HCT116 (cell line): ENCODE data around the gene BAHD1. TPM values are rescaled to one million over a fixed set of nuclear protein-coding genes. Genes with fewer than 3 reads are reported as not detected.

Source experiments
- ATAC-seq: fragments of 200-7000 bp; cut with Tn5 transposase; 2 replicates; pipeline ENCODE4 v1.9.1; 2020; ENCODE audit warnings: mild to moderate bottlenecking, moderate library complexity
- BruUV-seq: library from RNA; stranded (reverse); fragments of 400-500 nt; replicated peaks from 2 replicates; lab custom pipeline; 2021; lab: Mats Ljungman, UMichigan
- CTCF ChIA-PET: fragments of 300-600 bp; sonication (Branson Sonifier 250); formaldehyde crosslinking; loops from one replicate; lab custom pipeline; 2021; ENCODE audit warnings: antibody characterized with exemption; lab: Charles Lee
- POLR2A ChIA-PET: fragments of 300-600, 350-600 bp; sonication (Branson Sonifier 250); formaldehyde crosslinking; loops from one replicate; lab custom pipeline; 2021; ENCODE audit warnings: antibody characterized with exemption; lab: Charles Lee
- RAD21 ChIA-PET, 2 experiments: fragments of 300-600 bp; sonication (Branson Sonifier 250); formaldehyde crosslinking; loops; one replicate each; lab custom pipeline; 2023; ENCODE audit warnings: low total read pairs in 2 of 2; ENCODE audit not compliant: uncharacterized antibody in 2 of 2, unreplicated experiment in 2 of 2, low non-redundant PET in 1 of 2; lab: Charles Lee
- DNase-seq: peaks from one replicate; pipeline ENCODE4 v3.0.0-alpha.2; 2010; ENCODE audit warnings: low read depth, low spot score
- H2AFZ ChIP-seq: fragments of 200-600 bp; shearing (Covaris generic), sonication (generic); 2 replicates; pipeline ENCODE4 v1.6.1; 2017; ENCODE audit warnings: low read depth, mixed run types, mixed read lengths, antibody characterized with exemption, low read length; ENCODE audit not compliant: poor library complexity, severe bottlenecking
- H3K27ac ChIP-seq: 2 replicates; pipeline ENCODE4 v1.5.1; 2012; ENCODE audit warnings: low read depth, low read length
- H3K27me3 ChIP-seq: fragments of 200-600 bp; sonication (generic); 2 replicates; pipeline ENCODE4 v1.6.1; 2016; ENCODE audit warnings: mixed run types, low read length, mixed read lengths; ENCODE audit not compliant: insufficient read depth
- H3K36me3 ChIP-seq, 2 experiments: fragments of 200-500 bp in 1 of 2; fragments of 200-600 bp in 1 of 2; sonication (Bioruptor generic) in 1 of 2; sonication (generic) in 1 of 2; 2 replicates each; pipeline versions ENCODE4 v1.5.1 to v1.6.1; 2014 to 2016; ENCODE audit warnings: low read length in 2 of 2, inconsistent platforms in 1 of 2, mixed read lengths in 1 of 2, mixed run types in 1 of 2; ENCODE audit not compliant: insufficient read depth in 2 of 2, control insufficient read depth in 1 of 2
- H3K4me1 ChIP-seq, 2 experiments: fragments of 200-600 bp in 1 of 2; sonication (generic) in 1 of 2; 2 replicates each; pipeline versions ENCODE4 v1.5.1 to v1.6.1; 2012 to 2017; ENCODE audit warnings: low read length in 2 of 2, inconsistent platforms in 1 of 2, mild to moderate bottlenecking in 1 of 2, mixed read lengths in 1 of 2, mixed run types in 1 of 2, moderate library complexity in 1 of 2; ENCODE audit not compliant: insufficient read depth in 2 of 2, control insufficient read depth in 1 of 2
- H3K4me2 ChIP-seq: fragments of 200-600 bp; sonication (generic); 2 replicates; pipeline ENCODE4 v1.6.1; 2017; ENCODE audit warnings: mixed run types, low read length, mixed read lengths
- H3K4me3 ChIP-seq, 2 experiments: fragments of 200-600 bp in 1 of 2; sonication (generic) in 1 of 2; replicated peaks in 1 of 2; 2 replicates each; pipeline ENCODE4 v1.5.1; 2011 to 2016; ENCODE audit warnings: low read length in 2 of 2, control low read depth in 1 of 2, low read depth in 1 of 2, mild to moderate bottlenecking in 1 of 2, mixed read lengths in 1 of 2, mixed run types in 1 of 2
- H3K79me2 ChIP-seq: fragments of 200-600 bp; sonication (generic); 2 replicates; pipeline ENCODE4 v1.6.1; 2017; ENCODE audit warnings: mild to moderate bottlenecking, mixed run types, low read length, moderate library complexity, mixed read lengths; ENCODE audit not compliant: insufficient read depth
- H3K9ac ChIP-seq: fragments of 200-600 bp; sonication (generic); 2 replicates; pipeline ENCODE4 v1.6.1; 2016; ENCODE audit warnings: low read length, mixed read lengths
- H3K9me2 ChIP-seq: fragments of 200-600 bp; sonication (generic), shearing (Covaris generic); 2 replicates; pipeline ENCODE4 v1.6.1; 2017; ENCODE audit warnings: mixed run types, mild to moderate bottlenecking, moderate library complexity; ENCODE audit not compliant: insufficient read depth
- H3K9me3 ChIP-seq, 2 experiments: fragments of 200-500 bp in 1 of 2; fragments of 200-600 bp in 1 of 2; sonication (Bioruptor generic) in 1 of 2; sonication (generic) in 1 of 2; 2 replicates each; pipeline ENCODE4 v1.6.1; 2014 to 2017; ENCODE audit warnings: low read length in 2 of 2, mixed read lengths in 2 of 2, inconsistent platforms in 1 of 2, low read depth in 1 of 2, mild to moderate bottlenecking in 1 of 2, mixed run types in 1 of 2, moderate library complexity in 1 of 2; ENCODE audit not compliant: control insufficient read depth in 1 of 2, insufficient read depth in 1 of 2
- H4K20me1 ChIP-seq: fragments of 200-600 bp; sonication (generic), shearing (Covaris generic); 2 replicates; pipeline ENCODE4 v1.6.1; 2017; ENCODE audit warnings: mixed run types, mild to moderate bottlenecking, moderate library complexity; ENCODE audit not compliant: insufficient read depth
- ATF3 ChIP-seq: IDR thresholded peaks from 2 replicates; pipeline ENCODE4 v1.6.1; 2012
- CBX3 ChIP-seq: IDR thresholded peaks from 2 replicates; pipeline ENCODE4 v1.6.1; 2012; ENCODE audit warnings: low read depth
- CTCF ChIP-seq, 3 experiments: fragments of 200-600 bp in 1 of 3; sonication (generic) in 1 of 3; IDR thresholded peaks in 2 of 3; conservative IDR thresholded peaks in 1 of 3; 2 replicates each; pipeline ENCODE4 v1.5.1; 2012 to 2017; ENCODE audit warnings: low read depth in 2 of 3, low read length in 2 of 3, antibody characterized with exemption in 1 of 3, borderline replicate concordance in 1 of 3, control low read depth in 1 of 3, mild to moderate bottlenecking in 1 of 3, mixed read lengths in 1 of 3, mixed run types in 1 of 3, moderate library complexity in 1 of 3; ENCODE audit not compliant: insufficient read depth in 1 of 3
- EGR1 ChIP-seq: IDR thresholded peaks from 2 replicates; pipeline ENCODE4 v1.6.1; 2012; ENCODE audit warnings: low read depth
- EZH2 ChIP-seq: fragments of 200-600 bp; sonication (generic); IDR thresholded peaks from 2 replicates; pipeline ENCODE4 v1.6.1; 2017; ENCODE audit warnings: antibody characterized with exemption, mixed run types
- MAX ChIP-seq: IDR thresholded peaks from 2 replicates; pipeline ENCODE4 v1.6.1; 2012
- POLR2AphosphoS5 ChIP-seq: IDR thresholded peaks from 2 replicates; pipeline ENCODE4 v1.6.1; 2011; ENCODE audit warnings: mild to moderate bottlenecking, low read depth, low read length, moderate library complexity
- RAD21 ChIP-seq: IDR thresholded peaks from 2 replicates; pipeline ENCODE4 v1.6.1; 2012; ENCODE audit warnings: low read depth, mild to moderate bottlenecking
- SP1 ChIP-seq: IDR thresholded peaks from 2 replicates; pipeline ENCODE4 v1.6.1; 2012; ENCODE audit warnings: low read depth
- SRF ChIP-seq: IDR thresholded peaks from 2 replicates; pipeline ENCODE4 v1.6.1; 2012; ENCODE audit warnings: low read depth
- TCF7L2 ChIP-seq: IDR thresholded peaks from 2 replicates; pipeline ENCODE4 v1.7.0; 2011; ENCODE audit warnings: borderline replicate concordance, inconsistent platforms; ENCODE audit not compliant: insufficient read depth, insufficient read length; ENCODE audit errors: extremely low read depth
- YY1 ChIP-seq: IDR thresholded peaks from 2 replicates; pipeline ENCODE4 v1.6.1; 2011; ENCODE audit warnings: low read length, low read depth, moderate library complexity, mild to moderate bottlenecking; ENCODE audit not compliant: insufficient replicate concordance; ENCODE audit errors: extremely low read depth
- ZBTB33 ChIP-seq: IDR thresholded peaks from 2 replicates; pipeline ENCODE4 v1.6.1; 2011; ENCODE audit warnings: mild to moderate bottlenecking, low read length, moderate library complexity; ENCODE audit not compliant: insufficient replicate concordance; ENCODE audit errors: extremely low read depth
- intact Hi-C: fragments of 100-400 bp; cut with micrococcal nuclease; formaldehyde crosslinking; loops from 2 replicates; pipeline ENCODE4 v1.10.0; 2022
- total RNA-seq: library from RNA; stranded (reverse); gene quantifications from one replicate; pipeline ENCODE4 v1.2.1, GENCODE V29; 2021; ENCODE audit not compliant: unreplicated experiment

BAHD1 gene
- total RNA-seq, 1 experiment from 2014 or later: 25.0 TPM

- ATAC-seq (no peak), DNase-seq (no peak)
- ChIA-PET POLR2A (no interaction called here), CTCF (interaction anchor here (0.7 kb wide), 1 partner anchor 59 kb away, joined by 3 read pairs; the partner anchor contains the start of gene CCDC9B), RAD21 (no interaction called here)
- TF ChIP-seq ATF3: no peak
- H2AFZ ChIP-seq: no peak overlapping the region
- H3K4me3 ChIP-seq: no peak overlapping the region
- no peaks in the 10 kb centered on the region for H3K27me3 ChIP-seq
- H4K20me1 ChIP-seq: no peaks in the 10 kb centered on the region
- no peaks in the 10 kb centered on the region for H3K36me3 ChIP-seq
- BruUV-seq: no TSS peak
- no peak overlapping the region for H3K27ac ChIP-seq
- intact Hi-C loops: no loop called here
- H3K4me2 ChIP-seq: no peak overlapping the region
- H3K9ac ChIP-seq: no peak overlapping the region
- no peaks in the 10 kb centered on the region for H3K9me3 ChIP-seq
- H3K9me2 ChIP-seq: no peaks in the 10 kb centered on the region
- no peaks in the 10 kb centered on the region for H3K79me2 ChIP-seq
- H3K4me1 ChIP-seq: no peaks in the 10 kb centered on the region
These were observed 41.4 kb upstream of the BAHD1 start for GRCh38 chr15:40399370-40399769.

- intact Hi-C loops: no loop called here
- Histone ChIP-seq H4K20me1 (no peaks in the 10 kb centered on the region), H3K9ac (peak within 1 kb of the TSS; percentile 97), H3K4me1 (peaks cover 4 to 16% of the 10 kb centered on the region in 2 experiments; a peak in 3 of 4 replicates), H3K36me3 (peaks cover 15 to 18% of the 10 kb centered on the region in 2 experiments; a peak in 2 of 4 replicates), H3K27me3 (no peaks in the 10 kb centered on the region), H3K9me2 (no peaks in the 10 kb centered on the region), H3K4me2 (peak within 1 kb of the TSS; percentile 83), H3K27ac (peak within 1 kb of the TSS; percentile 65), H2AFZ (peak within 1 kb of the TSS; percentile 86), H3K79me2 (peaks cover 27% of the 10 kb centered on the region), H3K4me3 (peak within 1 kb of the TSS; percentile 83 to 97), H3K9me3 (no peaks in the 10 kb centered on the region)
- ChIA-PET CTCF (interaction anchor here (1.0 to 2.1 kb wide), 3 partner anchors 16 to 67 kb away, joined by 3 to 12 read pairs (median 11); no protein-coding TSS in a partner anchor), RAD21 (no interaction called here), POLR2A (interaction anchor here (0.6 to 1.9 kb wide), 10 partner anchors 8 to 301 kb away, joined by 3 to 8 read pairs (median 4); partner anchors contain the start of gene KNSTRN)
- no TSS peak for BruUV-seq
- DNase-seq (peak; percentile 88), ATAC-seq (peak; percentile 99)
- TF ChIP-seq TCF7L2 (no peak), RAD21 (no peak), ZBTB33 (no peak), CTCF (IDR thresholded peaks at IDR 0.05 in 2 of 3, conservative IDR thresholded peaks at IDR 0.05 in 1 of 3; ENCODE audit: borderline replicate concordance in 1 of 3, insufficient read depth in 1 of 3, low read depth in 2 of 3, low read length in 2 of 3) (no peak), MAX (peak; percentile 70), EGR1 (peak; percentile 70), SP1 (peak; percentile 90), POLR2AphosphoS5 (peak; percentile 92), EZH2 (no peak), YY1 (peak; percentile 81), SRF (no peak), CBX3 (no peak)
These were observed 35.0 kb upstream of the BAHD1 start, which contains the start of gene IVD for GRCh38 chr15:40405501-40406381. Gene IVD (plus strand): TSS chr15:40405795. CDS start chr15:40405828, 33 bp downstream.
